Femur (tissue), 1 donor: ENCODE measurements around the gene ARSH.
"Not testable (repeated sequence)": the region's sequence is repeated elsewhere in the genome, so short reads cannot be mapped to it uniquely, and the experiment has no call there.

Source experiments
- DNase-seq: peaks from one replicate; pipeline ENCODE4 v3.0.0-alpha.2; 2017

ARSH gene, protein sequence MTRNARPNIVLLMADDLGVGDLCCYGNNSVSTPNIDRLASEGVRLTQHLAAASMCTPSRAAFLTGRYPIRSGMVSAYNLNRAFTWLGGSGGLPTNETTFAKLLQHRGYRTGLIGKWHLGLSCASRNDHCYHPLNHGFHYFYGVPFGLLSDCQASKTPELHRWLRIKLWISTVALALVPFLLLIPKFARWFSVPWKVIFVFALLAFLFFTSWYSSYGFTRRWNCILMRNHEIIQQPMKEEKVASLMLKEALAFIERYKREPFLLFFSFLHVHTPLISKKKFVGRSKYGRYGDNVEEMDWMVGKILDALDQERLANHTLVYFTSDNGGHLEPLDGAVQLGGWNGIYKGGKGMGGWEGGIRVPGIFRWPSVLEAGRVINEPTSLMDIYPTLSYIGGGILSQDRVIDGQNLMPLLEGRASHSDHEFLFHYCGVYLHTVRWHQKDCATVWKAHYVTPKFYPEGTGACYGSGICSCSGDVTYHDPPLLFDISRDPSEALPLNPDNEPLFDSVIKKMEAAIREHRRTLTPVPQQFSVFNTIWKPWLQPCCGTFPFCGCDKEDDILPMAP

DNA sequence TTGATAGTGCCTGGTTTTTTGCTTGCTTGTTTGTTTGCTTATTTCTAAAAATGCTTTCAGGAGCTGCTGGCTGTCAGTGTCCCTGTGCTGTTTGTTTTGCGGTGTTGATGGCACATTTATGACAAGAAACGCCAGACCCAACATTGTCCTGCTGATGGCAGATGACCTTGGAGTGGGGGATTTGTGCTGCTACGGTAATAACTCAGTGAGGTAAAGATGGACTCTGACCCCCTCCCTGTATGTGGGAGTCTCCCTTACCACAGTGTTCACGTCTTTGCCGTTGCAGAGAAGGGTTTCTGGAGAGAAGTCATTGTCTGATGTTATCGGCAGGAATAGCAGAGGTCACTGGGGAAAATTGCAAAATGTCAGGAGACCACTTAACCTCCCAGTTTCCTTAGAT is at the start of gene ARSH:
Gene ARSH, plus strand, starts transcription at position 52 of the 400 bp plus-strand sequence. Its CDS starts 67 bp downstream, at position 119.
- no peak for DNase-seq

DNA sequence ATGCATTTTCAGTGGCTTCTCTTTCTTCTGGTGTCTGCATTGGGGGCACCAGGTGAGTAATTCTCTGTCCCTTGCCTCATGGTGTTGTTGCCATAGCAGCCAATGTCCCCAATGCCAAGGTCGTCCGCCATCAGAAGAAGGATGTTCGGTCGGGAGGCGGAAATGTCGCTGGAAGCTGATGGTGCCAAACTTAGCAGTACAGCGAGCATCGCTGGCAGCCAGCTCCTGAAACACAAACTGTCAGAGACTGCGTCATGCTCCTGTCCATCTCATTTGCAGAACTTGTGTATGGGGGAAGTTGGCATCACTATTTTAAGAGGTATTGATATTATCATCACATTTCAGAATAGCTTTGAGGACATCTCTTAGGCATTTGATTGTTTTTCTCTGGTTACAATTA is 48.1 kb upstream of the ARSH start:
- DNase-seq: no peak

DNA sequence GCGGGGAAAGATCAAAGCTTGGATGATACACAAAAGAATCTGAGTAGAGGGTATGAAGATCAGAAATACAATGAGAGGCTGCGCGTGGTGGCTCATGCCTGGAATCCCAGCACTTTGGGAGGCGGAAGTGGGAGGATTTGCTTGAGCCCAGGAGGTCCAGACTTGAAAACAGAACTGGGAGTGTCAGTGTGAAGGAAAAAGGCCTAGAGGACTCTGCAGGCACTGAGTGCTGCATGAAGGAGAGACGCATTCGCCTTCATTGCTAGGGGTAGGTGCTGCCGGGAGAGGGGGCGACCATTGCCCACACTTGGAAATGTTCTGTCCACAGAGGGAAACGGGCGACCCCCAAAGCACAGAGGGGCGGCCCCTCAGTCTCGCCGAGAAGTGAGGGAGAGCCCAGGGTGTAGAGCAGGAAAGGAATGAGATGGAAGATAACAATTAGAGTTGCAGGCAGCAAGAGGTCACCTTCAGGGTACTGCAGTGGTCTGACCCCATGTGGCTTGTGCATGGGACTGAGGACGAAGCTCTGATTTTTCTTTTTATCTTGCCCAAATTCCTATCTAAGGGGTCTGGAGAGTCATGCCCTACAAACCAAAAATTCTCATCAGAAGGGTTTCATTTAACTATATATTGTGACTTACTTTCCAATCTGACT is 45.4 kb upstream of the ARSH start:
- DNase-seq: no peak

DNA sequence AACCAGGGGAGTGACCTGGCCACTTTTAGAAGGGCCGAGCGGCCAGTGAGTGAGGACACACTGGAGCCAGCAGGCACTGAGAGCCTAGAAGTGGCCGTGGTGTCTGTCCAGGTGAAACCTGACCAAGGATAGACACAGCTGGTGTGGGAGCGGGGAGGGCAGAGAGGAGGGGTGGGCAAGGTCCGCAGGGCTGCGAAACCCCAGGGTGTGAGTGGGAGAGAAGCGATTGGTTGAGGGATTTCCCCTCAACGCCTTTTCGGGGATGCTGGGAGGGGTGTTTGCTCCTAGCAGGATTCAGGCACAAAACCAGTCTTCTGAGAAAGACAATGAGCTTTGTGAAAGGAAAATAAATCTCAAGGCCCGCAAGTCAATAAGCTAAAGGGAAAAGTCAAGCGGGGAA is 44.0 kb upstream of the ARSH start:
- no peak for DNase-seq

DNA sequence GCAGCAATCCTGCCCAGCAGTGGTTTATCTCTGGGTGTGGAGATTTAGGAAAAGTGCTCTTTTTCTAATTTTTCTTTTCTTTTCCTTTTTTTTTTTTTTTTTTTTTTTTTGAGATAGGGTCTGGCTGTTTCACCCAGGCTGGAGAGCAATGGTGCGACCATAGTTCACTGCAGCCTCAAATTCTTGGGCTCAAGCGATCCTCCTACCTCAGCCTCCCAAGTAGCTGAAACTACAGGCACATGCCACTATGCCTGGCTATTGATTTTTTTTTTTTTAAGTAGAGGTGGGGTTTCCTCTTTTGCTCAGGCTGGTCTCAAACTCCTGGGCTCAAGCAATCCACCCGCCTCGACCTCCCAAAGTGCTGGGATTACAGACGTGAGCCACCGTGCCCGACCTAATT is 42.9 kb upstream of the ARSH start:
- DNase-seq: not testable (repeated sequence)

DNA sequence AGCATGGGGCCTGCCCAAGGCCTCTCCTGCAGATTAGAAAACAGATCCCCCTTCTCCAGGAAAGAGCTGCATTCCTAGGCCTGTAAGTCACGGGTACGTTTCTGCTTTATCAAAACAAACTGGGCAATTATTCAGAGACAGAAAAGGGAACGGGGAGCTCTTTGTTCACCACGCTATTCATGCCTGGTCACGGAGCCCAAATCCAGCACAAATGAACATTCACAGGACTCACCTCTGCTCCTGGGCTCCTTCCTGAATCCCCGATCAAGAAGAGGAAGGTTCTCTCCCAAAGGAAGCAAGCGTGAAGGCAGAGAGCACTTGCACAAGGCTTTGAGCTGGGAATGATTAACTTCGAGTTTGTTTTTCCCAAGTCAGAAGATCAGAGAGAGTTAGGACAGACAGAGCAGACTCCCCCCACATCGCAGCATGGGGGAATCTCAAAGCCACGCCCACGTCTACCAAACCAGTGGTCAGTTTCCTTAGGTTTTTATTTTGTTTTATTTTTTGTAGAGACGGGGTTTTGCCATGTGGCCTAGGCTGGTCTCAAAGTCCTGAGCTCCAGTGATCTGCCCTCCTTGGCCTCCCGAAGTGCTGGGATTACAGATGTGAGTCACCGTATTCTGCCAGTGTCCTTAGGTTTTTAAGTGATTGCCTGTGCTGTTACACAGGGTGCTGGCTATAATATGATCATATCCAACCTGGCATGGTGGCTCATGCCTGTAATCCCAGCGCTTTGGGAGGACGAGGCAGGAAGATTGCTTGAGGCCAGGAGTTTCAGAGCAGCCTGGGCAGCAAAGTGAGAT is 42.2 kb upstream of the ARSH start:
- not testable (repeated sequence) for DNase-seq

DNA sequence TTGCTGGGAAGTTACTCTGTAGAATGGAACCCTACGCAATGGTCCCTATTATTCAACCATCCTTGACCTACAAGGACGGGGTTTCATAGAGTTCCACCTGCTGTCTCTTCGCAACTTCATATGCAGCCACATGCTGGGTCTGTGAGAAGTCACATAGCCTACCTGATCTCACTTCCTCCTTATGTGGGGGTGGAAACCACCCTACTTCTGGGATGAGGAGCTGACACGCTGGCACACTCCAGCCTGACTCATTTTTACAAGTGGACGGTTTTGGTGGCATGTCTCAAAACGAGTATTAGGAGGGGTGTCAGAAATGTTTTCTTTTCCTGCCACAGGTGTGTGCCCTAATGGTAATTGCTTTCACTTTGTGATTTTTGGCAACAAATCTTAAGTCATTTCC is 40.4 kb upstream of the ARSH start:
- no peak for DNase-seq

DNA sequence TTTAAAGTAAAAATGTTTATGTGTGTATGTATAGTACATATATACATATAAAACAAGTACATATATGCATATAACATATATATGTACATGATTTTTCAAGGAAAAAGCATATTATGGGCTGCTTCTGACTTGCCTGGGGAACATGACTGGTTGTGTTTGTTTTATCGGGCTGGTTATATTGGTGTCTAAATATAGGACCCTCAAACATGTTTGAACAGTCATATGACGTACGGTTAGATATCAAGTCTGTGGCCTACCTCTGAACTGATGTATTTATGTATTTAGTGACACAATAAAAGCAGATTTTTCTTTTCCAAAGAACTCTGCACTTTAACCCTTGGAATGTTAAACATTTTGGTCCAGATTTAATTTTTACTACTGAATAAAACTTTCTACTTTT is 39.3 kb upstream of the ARSH start:
- DNase-seq: no peak

DNA sequence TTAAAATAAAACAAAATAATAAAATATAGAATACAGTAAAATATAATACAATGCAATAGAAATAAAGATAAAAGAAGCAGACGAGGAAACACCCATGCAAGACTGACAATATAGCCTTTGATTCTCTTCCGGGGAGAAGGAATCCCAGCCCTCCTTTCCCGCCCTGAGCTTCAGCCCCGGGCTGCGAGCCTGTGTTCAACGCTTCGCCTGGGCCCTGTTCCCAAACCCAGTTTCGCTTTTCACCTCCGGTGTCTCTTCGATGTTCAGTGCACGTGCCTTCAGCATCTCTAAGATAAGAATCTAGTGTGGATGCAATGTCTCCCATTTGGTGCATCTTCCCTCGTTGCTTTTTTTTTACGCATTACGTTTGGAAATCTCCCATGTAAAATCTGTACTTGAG is 38.8 kb upstream of the ARSH start:
- no peak for DNase-seq

DNA sequence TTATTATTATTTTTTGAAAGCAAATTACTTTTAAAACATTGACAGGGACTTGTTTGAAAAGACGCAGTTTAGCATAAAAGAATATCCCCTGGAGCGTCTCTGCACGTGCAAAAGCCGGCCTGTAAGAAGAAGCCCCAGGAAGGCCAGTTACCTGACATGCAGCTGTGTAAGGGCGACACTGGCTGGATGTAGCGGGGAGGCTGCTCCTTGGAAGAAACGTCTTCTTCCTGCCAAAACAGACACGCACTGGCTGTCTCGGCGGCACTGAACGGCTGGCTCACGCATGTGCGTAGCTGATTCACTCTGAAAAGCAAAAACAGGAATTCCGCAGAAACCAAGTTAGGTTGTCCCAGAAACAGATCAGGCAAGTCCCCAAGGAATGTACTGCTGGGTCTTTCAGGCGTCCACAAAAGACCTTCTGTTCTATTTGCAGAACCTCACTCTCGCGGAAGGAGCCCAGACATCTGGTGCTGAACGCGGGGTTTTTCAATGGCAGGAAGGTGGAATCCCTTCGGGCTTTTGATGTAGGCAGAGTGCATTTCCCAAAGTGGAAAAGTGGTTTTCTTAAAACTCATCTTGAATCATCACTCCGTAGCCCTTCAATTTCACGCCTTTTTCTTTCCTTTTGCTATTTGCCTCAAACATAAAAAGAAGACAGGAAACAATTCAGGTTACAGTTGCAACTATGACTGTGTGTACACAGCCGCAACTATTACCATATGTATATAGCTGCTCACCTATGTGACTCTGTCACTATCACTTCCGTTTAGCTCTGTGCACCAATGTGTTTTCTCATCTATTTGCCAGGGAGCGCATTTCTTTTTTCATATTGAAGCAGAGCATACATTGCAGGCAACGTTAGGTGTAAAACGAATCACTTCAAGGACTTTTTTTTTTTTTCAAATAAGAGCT is 38.1 kb upstream of the ARSH start:
- peak; percentile 65 for DNase-seq

DNA sequence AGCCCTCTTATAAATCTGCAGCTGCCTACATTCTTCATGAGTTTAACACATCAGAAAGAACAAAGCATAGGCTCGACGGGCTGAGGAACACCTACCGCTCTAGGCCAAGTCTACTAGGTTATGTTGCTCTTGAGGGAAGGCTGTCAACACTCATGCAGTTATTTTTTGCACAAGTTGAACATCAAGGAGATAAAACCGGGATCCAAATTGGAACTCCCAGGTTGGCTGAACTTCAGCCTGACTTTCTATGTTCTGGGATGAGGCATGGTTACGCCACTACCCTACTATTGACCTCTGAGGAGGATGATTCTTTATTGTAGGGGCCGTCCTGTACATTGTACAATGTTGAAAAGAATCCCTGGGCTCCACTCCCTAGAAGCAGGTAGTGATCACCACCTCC is 37.3 kb upstream of the ARSH start:
- no peak for DNase-seq

DNA sequence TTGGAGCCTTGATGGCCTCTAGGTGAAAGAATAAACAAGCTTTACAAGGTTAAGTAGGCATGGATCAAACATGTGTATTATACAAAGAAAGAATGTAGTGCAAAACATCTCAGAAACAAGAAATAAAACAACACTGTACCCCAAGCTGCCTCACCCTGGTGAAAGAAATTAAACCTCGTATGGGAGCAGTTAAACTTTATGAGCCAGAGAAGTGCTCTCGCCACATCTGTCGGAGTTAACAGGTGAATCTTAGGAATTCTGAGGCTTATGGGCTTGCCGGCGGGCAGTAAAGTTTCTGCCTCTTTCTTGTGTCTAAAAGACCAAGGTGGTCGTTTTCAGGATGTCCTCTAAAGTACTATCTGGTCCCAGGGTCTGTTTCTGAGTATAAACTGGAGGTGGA is 34.0 kb upstream of the ARSH start:
- DNase-seq: no peak

DNA sequence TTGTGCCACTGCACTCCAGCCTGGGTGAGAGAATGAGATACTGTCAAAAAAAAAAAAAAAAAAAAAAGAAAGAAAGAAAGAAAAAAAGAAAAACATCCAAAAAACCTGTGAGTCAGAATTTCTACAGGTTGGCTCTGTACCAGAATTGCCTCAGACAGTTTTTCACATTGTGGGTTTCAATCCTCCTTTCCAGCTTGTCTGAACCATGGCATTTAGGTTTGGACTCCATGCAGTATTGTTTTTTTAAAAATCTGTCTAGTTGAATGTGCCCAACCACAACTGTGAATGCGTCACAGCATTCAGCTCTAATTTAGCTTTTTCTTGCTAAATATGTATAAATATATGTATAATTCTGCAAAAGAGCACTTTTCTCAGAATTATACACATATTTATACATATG is 31.4 kb upstream of the ARSH start:
- DNase-seq: no peak

DNA sequence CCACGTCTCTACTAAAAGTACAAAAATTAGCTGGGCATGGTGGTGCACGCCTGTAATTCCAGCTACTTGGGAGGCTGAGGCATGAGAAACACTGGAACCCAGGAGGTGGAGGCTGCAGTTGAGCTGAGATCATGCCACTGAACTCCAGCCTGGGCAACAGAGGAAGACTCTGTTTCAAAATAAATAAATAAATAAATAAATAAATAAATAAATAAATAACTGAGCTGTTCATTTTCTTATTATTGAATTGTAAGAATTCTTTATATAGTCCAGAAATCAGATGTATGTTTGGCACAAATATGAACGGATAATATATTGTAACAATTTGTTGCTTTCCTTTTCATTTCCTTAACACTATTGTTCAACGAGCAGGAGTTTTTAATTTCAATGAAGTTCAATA is 27.7 kb upstream of the ARSH start:
- DNase-seq: not testable (repeated sequence)

DNA sequence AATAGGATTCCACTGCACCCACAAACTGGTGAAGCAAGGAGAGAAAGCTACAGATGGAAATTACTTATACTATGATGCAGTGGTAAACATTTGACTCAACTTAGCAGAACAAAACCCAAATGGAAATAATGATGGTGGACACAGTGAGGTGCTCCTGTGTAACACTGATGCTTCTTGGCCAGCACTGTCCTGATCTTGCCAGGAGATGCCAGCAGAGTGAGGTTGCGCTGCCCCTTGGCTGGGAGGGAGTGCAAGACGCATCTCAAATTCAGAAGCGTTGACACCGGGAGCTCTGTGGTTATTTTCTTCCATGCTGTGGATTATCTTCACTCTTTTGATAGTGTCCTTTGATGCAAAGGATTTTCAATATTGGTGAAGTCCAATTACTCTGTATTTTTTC is 22.0 kb upstream of the ARSH start:
- DNase-seq: no peak

DNA sequence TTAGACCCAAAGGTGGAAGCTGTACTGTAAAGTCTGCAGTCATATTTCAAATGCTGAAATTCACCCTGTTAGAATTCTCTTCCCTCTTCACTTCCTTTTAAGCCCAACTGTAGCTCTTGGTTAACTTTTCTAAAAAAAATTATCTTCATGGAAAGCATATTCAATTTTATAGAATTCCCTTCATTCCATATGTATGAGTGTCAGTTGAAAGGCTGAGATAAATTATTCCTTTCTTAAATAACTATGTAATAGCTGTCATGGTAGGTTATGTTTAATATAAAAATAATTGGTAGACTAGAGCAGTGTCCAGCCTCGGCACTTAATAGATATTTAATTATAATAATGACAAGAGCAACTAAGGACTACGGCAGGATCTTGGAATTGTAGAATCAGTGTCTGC is 16.8 kb upstream of the ARSH start:
- DNase-seq: no peak

DNA sequence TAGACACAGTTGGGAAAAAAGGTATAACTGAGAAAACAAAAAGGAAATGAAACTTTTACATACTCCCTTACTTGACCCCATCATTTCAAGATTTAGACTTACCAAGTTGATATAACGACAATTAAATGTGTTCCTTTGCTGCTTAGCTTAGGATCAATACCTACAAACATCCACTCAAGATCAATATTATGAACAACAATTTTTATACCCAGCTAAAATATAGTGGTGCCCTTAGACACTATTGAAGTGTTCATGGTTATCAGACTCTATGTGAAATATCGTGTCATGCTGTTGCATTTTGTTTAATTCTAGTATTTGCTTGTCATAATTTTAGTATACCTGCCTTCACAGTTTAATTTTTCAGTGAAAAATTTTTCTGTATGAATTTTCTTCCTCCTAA is 4.2 kb downstream of the ARSH start:
- no peak for DNase-seq

DNA sequence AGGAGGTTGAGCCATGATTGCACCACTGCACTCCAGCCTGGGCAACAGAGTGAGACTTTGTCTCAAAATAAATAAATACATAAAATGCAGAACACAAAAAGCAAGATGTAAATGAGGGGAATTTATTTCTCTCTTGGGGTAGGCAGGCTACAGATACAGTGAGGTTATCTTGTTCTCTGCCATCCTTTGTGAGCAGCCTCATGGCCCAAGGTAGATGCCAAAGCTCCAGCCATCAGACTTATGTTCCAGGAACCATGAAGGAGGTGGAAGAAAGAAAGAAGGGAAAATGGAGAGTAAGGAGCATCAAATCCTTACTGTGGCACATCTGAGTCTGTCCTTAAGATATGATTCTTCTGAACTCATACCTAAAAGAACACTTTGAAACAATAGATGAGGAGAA is 11.1 kb downstream of the ARSH start:
- DNase-seq: no peak

DNA sequence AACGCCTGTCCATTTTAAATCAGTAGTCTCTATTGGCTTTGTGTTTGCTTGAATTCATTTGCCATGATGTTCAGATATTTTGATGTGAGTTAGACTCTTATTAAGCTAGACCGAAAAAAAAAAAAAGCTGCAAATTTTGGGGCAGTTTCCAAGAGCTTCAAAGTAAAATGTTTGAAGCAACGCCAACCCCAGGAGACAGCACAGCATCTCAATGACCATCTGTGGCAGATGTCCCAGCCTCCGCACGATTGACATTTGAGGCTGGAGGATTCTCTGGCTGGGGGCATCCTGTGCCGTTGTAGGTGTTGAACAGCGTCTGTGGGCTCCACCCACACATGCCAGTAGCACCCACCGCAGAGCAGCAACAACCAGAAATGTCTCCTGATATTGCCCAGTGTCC is 17.8 kb downstream of the ARSH start:
- no peak for DNase-seq

DNA sequence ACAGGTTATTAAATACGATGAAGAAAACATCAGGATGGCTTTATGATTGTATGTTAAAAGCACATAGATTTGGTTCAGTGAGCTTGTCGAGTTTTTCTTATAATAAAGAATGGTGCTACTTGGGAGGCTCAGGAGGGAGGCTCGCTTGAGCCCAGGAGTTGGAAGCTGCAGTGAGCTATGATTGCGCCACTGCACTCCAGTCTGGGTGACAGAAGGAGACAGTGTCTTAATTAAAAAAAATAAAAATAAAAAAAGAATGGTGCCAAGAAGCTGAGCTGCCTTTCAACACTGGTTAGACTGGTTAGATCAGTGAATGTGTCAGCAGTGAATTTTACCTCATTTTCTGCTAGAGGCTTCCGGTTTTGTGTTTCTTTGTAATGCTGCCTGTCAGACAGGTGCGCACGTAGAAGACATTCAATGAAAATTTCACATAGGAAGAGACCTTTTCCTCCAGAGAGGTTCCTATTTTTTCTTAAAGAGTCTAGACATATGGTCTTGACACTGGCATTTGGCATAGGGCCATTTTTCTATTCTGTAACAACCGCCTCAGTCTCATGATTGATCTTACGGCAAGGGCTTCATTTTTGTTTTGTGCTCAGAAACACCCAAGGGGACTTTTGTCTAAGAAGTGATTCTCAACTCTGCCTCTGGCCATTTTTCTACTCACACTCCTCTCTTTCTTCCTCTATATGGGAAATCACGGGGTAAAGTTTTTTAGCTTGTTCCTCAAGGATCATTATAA is 19.9 kb downstream of the ARSH start:
- DNase-seq: no peak

DNA sequence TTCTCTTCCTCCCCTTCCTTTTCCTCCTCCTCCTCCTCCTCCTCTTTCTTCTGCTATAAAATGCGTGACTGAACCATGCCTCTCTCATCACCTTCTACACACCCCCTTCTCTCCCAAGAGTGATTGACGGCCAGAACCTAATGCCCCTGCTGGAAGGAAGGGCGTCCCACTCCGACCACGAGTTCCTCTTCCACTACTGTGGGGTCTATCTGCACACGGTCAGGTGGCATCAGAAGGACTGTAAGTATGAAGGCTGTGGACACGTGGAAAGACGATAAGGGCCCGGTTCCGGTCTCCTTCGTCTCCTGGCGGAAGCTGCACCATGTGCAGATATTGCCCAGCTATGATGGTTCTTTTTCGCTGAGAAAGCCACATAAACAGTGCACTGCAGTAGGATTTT is 22.8 kb downstream of the ARSH start:
- no peak for DNase-seq

DNA sequence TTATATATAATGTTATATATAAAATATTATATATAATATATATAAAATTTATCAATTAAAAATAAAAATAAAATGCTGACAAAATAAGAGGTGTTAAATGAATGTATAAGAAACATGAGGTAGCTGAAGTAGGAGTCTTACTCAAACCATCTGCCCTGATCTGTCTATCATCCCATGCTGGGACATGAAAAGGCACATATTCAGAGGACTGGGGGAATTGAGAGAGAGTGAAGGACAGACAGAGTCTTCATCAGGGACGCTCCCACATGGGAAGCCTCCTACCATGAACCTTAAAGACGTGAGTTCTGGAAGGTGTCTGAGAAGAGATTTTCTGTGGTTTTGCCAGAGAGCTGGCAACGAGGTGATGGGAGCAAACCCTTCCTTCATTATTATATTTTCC is 30.9 kb downstream of the ARSH start:
- no peak for DNase-seq
